K562 (cell line): ENCODE data around the gene CIAO1. TPM values are rescaled to one million over a fixed set of nuclear protein-coding genes. Genes with fewer than 3 reads are reported as not detected.

Experiments
- CEBPB ChIP-seq: fragments of 450-650 bp; IDR thresholded peaks from 2 replicates; pipeline ENCODE4 v1.6.1; 2016; ENCODE audit warnings: missing genetic modification characterization, missing compliant biosample characterization
- DNMT1 ChIP-seq: fragments of 450-650 bp; IDR thresholded peaks from 2 replicates; pipeline ENCODE4 v1.6.1; 2016; ENCODE audit warnings: antibody characterized with exemption, mild to moderate bottlenecking
- HMGN3 ChIP-seq: IDR thresholded peaks from 2 replicates; pipeline ENCODE4 v1.6.1; 2011; ENCODE audit warnings: borderline replicate concordance, low read depth, mild to moderate bottlenecking, mixed read lengths, low read length; ENCODE audit not compliant: insufficient read length; ENCODE audit errors: extremely low read depth
- POLR2AphosphoS5 ChIP-seq: IDR thresholded peaks from 2 replicates; pipeline ENCODE4 v1.6.1; 2011; ENCODE audit warnings: mild to moderate bottlenecking, low read depth, low read length, moderate library complexity; ENCODE audit not compliant: control insufficient read depth, insufficient read depth
- RAD51 ChIP-seq: fragments of 450-650 bp; IDR thresholded peaks from 2 replicates; pipeline ENCODE4 v1.7.1; 2016; ENCODE audit warnings: low read depth, mild to moderate bottlenecking, borderline replicate concordance
- TEAD1 ChIP-seq, 2 experiments: fragments of 450-650 bp in 1 of 2; sonication (generic) in 1 of 2; formaldehyde crosslinking; IDR thresholded peaks; 2 replicates each; pipeline versions ENCODE4 v1.4.0 to v1.8.0; 2020 to 2022; ENCODE audit warnings: mild to moderate bottlenecking in 2 of 2, missing genetic modification reagents in 1 of 2
- ZNF165 ChIP-seq: fragments of 250-450 bp; sonication (Bioruptor Pico); IDR thresholded peaks from 2 replicates; pipeline ENCODE4 v1.4.0; 2020; ENCODE audit warnings: borderline replicate concordance
- ZNF175 ChIP-seq: fragments of 200-800 bp; sonication (Bioruptor generic); IDR thresholded peaks from 2 replicates; pipeline ENCODE4 v1.6.1; 2016; ENCODE audit warnings: low read depth, mild to moderate bottlenecking, missing genetic modification characterization, missing compliant biosample characterization
- ZNF77 ChIP-seq: fragments of 250-450 bp; sonication (Bioruptor Pico); IDR thresholded peaks from 2 replicates; pipeline ENCODE4 v1.5.0; 2020
- polyA plus RNA-seq, 8 experiments: library from polyadenylated mRNA; depleted of rRNA in 4 of 8; stranded (reverse) in 5 of 8; unstranded in 3 of 8; fragments of >200 nt; fragmentation: Nextera tagmentation in 2 of 8; fragmentation: Illumina TruSeq in 1 of 8; extraction: Ambion mirVana in 2 of 8; extraction: Trizol in 1 of 8; gene quantifications; 2 replicates each; pipeline versions ENCODE4 v1.2.1 to v1.2.3, GENCODE V29; 2011 to 2014; ENCODE audit warnings: inconsistent platforms in 1 of 8, missing spikeins in 1 of 8
- total RNA-seq, 7 experiments: library from RNA; depleted of rRNA in 6 of 7; stranded (reverse); fragments of >200 nt in 6 of 7; fragmentation: Illumina TruSeq in 2 of 7; extraction: Trizol in 2 of 7; gene quantifications; 2 replicates each; pipeline versions ENCODE4 v1.2.1 to v1.2.3, GENCODE V29; 2011 to 2021; ENCODE audit warnings: low replicate concordance in 1 of 7
- TF ChIP-seq, protein P1 (sequence below), 2 experiments: fragments of 450-650 bp; IDR thresholded peaks; 2 replicates each; pipeline ENCODE4 v1.6.1; 2018; ENCODE audit warnings: mild to moderate bottlenecking in 2 of 2, low read depth in 1 of 2; ENCODE audit not compliant: partially characterized antibody in 2 of 2
- TF ChIP-seq, protein P2 (sequence below): sonication (generic); formaldehyde crosslinking; IDR thresholded peaks from 2 replicates; pipeline ENCODE4 v1.8.1; 2023; ENCODE audit warnings: mild to moderate bottlenecking, missing genetic modification reagents
- TF ChIP-seq, protein P3 (sequence below): fragments of 250-450 bp; sonication (Bioruptor Pico); IDR thresholded peaks from 2 replicates; pipeline ENCODE4 v1.8.0; 2021; ENCODE audit warnings: borderline replicate concordance, mild to moderate bottlenecking, moderate library complexity; ENCODE audit not compliant: poor library complexity, severe bottlenecking
- TF ChIP-seq, protein P4 (sequence below): fragments of 250-450 bp; sonication (Bioruptor Pico); IDR thresholded peaks from 2 replicates; pipeline ENCODE4 v1.4.0; 2020; ENCODE audit warnings: borderline replicate concordance
- TF ChIP-seq, protein P5 (sequence below): fragments of 450-650 bp; formaldehyde crosslinking; IDR thresholded peaks from 2 replicates; pipeline ENCODE4 v1.4.0; 2020; ENCODE audit warnings: mild to moderate bottlenecking, moderate library complexity

The CIAO1 gene
- total and polyA plus RNA-seq, 9 of the 15 experiments (the other 6 are each of a cell fraction or from before 2014, with no cell fraction given) = 11.4 to 156 (median 92.8) TPM

DNA sequence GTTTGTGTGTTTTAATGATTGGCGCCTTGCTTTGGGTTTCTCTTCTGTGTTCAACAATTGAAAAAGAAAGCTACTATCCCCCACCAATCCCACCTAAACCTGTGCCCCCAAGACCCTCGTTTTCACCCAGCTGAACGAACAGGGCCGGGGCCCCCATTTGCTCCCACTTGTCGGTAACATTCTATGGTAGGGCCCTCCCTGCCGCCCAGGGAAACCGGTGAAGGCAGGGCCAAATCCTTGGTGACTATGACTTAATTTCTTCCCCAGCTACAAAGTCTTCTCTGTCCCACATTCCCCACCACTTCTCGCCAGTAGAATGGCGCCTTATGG is 39.9 kb downstream of the CIAO1 start (continued):
- TF ChIP-seq, protein P1, sequence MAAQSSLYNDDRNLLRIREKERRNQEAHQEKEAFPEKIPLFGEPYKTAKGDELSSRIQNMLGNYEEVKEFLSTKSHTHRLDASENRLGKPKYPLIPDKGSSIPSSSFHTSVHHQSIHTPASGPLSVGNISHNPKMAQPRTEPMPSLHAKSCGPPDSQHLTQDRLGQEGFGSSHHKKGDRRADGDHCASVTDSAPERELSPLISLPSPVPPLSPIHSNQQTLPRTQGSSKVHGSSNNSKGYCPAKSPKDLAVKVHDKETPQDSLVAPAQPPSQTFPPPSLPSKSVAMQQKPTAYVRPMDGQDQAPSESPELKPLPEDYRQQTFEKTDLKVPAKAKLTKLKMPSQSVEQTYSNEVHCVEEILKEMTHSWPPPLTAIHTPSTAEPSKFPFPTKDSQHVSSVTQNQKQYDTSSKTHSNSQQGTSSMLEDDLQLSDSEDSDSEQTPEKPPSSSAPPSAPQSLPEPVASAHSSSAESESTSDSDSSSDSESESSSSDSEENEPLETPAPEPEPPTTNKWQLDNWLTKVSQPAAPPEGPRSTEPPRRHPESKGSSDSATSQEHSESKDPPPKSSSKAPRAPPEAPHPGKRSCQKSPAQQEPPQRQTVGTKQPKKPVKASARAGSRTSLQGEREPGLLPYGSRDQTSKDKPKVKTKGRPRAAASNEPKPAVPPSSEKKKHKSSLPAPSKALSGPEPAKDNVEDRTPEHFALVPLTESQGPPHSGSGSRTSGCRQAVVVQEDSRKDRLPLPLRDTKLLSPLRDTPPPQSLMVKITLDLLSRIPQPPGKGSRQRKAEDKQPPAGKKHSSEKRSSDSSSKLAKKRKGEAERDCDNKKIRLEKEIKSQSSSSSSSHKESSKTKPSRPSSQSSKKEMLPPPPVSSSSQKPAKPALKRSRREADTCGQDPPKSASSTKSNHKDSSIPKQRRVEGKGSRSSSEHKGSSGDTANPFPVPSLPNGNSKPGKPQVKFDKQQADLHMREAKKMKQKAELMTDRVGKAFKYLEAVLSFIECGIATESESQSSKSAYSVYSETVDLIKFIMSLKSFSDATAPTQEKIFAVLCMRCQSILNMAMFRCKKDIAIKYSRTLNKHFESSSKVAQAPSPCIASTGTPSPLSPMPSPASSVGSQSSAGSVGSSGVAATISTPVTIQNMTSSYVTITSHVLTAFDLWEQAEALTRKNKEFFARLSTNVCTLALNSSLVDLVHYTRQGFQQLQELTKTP (IDR thresholded peaks at IDR 0.05; ENCODE audit: low read depth in 1 of 2, partially characterized antibody in 2 of 2) = peak in 1 of 2 experiments; percentile 7
- no peak for TF ChIP-seq ZNF165 (CRISPR knock-in tag)
- TF ChIP-seq ZNF77 = no peak
- TF ChIP-seq, protein P2, sequence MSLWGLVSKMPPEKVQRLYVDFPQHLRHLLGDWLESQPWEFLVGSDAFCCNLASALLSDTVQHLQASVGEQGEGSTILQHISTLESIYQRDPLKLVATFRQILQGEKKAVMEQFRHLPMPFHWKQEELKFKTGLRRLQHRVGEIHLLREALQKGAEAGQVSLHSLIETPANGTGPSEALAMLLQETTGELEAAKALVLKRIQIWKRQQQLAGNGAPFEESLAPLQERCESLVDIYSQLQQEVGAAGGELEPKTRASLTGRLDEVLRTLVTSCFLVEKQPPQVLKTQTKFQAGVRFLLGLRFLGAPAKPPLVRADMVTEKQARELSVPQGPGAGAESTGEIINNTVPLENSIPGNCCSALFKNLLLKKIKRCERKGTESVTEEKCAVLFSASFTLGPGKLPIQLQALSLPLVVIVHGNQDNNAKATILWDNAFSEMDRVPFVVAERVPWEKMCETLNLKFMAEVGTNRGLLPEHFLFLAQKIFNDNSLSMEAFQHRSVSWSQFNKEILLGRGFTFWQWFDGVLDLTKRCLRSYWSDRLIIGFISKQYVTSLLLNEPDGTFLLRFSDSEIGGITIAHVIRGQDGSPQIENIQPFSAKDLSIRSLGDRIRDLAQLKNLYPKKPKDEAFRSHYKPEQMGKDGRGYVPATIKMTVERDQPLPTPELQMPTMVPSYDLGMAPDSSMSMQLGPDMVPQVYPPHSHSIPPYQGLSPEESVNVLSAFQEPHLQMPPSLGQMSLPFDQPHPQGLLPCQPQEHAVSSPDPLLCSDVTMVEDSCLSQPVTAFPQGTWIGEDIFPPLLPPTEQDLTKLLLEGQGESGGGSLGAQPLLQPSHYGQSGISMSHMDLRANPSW (CRISPR knock-in tag) = no peak
- TF ChIP-seq, protein P3, sequence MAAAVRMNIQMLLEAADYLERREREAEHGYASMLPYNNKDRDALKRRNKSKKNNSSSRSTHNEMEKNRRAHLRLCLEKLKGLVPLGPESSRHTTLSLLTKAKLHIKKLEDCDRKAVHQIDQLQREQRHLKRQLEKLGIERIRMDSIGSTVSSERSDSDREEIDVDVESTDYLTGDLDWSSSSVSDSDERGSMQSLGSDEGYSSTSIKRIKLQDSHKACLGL (CRISPR knock-in tag) = no peak
- TF ChIP-seq ZNF175 (CRISPR knock-in tag) = peak; percentile 33; the same call in 1 of the 2 replicates
- no peak for TF ChIP-seq RAD51
- no peak for TF ChIP-seq POLR2AphosphoS5
- TF ChIP-seq HMGN3 = no peak
- TF ChIP-seq TEAD1 (CRISPR knock-in tag; IDR thresholded peaks at IDR 0.05) = 0 out of 4 replicates have a peak, but pooled peaks of 1 of the 2 experiments have one; percentile 36
- TF ChIP-seq, protein P4, sequence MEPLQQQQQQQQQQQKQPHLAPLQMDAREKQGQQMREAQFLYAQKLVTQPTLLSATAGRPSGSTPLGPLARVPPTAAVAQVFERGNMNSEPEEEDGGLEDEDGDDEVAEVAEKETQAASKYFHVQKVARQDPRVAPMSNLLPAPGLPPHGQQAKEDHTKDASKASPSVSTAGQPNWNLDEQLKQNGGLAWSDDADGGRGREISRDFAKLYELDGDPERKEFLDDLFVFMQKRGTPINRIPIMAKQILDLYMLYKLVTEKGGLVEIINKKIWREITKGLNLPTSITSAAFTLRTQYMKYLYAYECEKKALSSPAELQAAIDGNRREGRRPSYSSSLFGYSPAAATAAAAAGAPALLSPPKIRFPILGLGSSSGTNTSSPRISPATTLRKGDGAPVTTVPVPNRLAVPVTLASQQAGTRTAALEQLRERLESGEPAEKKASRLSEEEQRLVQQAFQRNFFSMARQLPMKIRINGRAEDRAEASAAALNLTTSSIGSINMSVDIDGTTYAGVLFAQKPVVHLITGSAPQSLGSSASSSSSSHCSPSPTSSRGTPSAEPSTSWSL = no peak
- no peak for TF ChIP-seq CEBPB (tag)
- TF ChIP-seq, protein P5, sequence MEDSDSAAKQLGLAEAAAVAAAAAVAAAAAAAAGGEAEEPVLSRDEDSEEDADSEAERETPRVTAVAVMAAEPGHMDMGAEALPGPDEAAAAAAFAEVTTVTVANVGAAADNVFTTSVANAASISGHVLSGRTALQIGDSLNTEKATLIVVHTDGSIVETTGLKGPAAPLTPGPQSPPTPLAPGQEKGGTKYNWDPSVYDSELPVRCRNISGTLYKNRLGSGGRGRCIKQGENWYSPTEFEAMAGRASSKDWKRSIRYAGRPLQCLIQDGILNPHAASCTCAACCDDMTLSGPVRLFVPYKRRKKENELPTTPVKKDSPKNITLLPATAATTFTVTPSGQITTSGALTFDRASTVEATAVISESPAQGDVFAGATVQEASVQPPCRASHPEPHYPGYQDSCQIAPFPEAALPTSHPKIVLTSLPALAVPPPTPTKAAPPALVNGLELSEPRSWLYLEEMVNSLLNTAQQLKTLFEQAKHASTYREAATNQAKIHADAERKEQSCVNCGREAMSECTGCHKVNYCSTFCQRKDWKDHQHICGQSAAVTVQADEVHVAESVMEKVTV = no peak
- no peak for TF ChIP-seq DNMT1
